Lower lobe of right lung (tissue), 2 donors: ENCODE measurements around the gene RNF141. TPM values are rescaled to one million over a fixed set of nuclear protein-coding genes. Genes with fewer than 3 reads are reported as not detected.

Experiments used
- ATAC-seq, 2 donors: fragments of 200-7000 bp; cut with Tn5 transposase; one replicate each; pipeline ENCODE4 v1.9.1; 2020 to 2022; ENCODE audit warnings: mild to moderate bottlenecking in 2 of 2, moderate library complexity in 2 of 2
- DNase-seq: peaks from one replicate; pipeline ENCODE4 v3.0.0-alpha.2; 2020
- H3K27ac ChIP-seq: fragments of 200-600 bp; one replicate; pipeline ENCODE4 v1.8.0; 2022
- H3K27me3 ChIP-seq: fragments of 200-600 bp; one replicate; pipeline ENCODE4 v1.8.0; 2022; ENCODE audit warnings: low read depth
- H3K36me3 ChIP-seq: fragments of 200-600 bp; one replicate; pipeline ENCODE4 v1.8.0; 2022; ENCODE audit warnings: mild to moderate bottlenecking
- H3K4me1 ChIP-seq: fragments of 200-600 bp; one replicate; pipeline ENCODE4 v1.8.0; 2022
- H3K4me3 ChIP-seq: fragments of 200-600 bp; one replicate; pipeline ENCODE4 v1.8.0; 2022; ENCODE audit warnings: mild to moderate bottlenecking
- H3K9me3 ChIP-seq: fragments of 200-600 bp; one replicate; pipeline ENCODE4 v1.8.0; 2022
- intact Hi-C: fragments of 100-400 bp; cut with DNase I; formaldehyde crosslinking; loops from one replicate; pipeline ENCODE4 v1.11.0; 2022
- total RNA-seq: library from RNA; stranded (reverse); fragmentation: NEBNext Ultra II Directional; extraction: Animal tissue kit (Norgen Biotek cat#: 25700); gene quantifications from one replicate; pipeline ENCODE4 v1.2.1, GENCODE V29; 2021
- TF ChIP-seq, protein P1 (sequence below): fragments of 200-600 bp; IDR thresholded peaks from one replicate; pipeline ENCODE4 v1.8.0; 2022; ENCODE audit warnings: antibody characterized with exemption, mild to moderate bottlenecking
- donor health status: DM: no; HTN: yes; CAD: no; lungs with severe emphysema.

Gene RNF141
- total RNA-seq, 1 donor from 2014 or later, result 55.2 TPM

- H3K36me3 ChIP-seq, result no peaks in the 10 kb centered on the region
- ATAC-seq (no peak), DNase-seq (no peak)
- no peaks in the 10 kb centered on the region for H3K9me3 ChIP-seq
- H3K4me1 ChIP-seq, result peaks cover 9% of the 10 kb centered on the region
- no peaks in the 10 kb centered on the region for H3K27me3 ChIP-seq
- peak overlapping the region; percentile 93 for H3K27ac ChIP-seq
- TF ChIP-seq, protein P1, sequence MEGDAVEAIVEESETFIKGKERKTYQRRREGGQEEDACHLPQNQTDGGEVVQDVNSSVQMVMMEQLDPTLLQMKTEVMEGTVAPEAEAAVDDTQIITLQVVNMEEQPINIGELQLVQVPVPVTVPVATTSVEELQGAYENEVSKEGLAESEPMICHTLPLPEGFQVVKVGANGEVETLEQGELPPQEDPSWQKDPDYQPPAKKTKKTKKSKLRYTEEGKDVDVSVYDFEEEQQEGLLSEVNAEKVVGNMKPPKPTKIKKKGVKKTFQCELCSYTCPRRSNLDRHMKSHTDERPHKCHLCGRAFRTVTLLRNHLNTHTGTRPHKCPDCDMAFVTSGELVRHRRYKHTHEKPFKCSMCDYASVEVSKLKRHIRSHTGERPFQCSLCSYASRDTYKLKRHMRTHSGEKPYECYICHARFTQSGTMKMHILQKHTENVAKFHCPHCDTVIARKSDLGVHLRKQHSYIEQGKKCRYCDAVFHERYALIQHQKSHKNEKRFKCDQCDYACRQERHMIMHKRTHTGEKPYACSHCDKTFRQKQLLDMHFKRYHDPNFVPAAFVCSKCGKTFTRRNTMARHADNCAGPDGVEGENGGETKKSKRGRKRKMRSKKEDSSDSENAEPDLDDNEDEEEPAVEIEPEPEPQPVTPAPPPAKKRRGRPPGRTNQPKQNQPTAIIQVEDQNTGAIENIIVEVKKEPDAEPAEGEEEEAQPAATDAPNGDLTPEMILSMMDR, result no peak
- H3K4me3 ChIP-seq, result peak overlapping the region; percentile 77
- intact Hi-C loops, result no loop called here
These were observed 559 bp upstream of the RNF141 start for GRCh38 chr11:10541561-10541930.

- Histone ChIP-seq H3K4me1 (peaks cover 16% of the 10 kb centered on the region), H3K4me3 (peak overlapping the region; percentile 77), H3K27me3 (no peaks in the 10 kb centered on the region), H3K9me3 (no peaks in the 10 kb centered on the region), H3K27ac (peak overlapping the region; percentile 93), H3K36me3 (no peaks in the 10 kb centered on the region)
- intact Hi-C loops, result no loop called here
- DNase-seq (no peak), ATAC-seq (peak; percentile 77 to 86)
- TF ChIP-seq, protein P1, result no peak
These were observed 457 bp downstream of the RNF141 start for GRCh38 chr11:10540546-10540914.

DNA sequence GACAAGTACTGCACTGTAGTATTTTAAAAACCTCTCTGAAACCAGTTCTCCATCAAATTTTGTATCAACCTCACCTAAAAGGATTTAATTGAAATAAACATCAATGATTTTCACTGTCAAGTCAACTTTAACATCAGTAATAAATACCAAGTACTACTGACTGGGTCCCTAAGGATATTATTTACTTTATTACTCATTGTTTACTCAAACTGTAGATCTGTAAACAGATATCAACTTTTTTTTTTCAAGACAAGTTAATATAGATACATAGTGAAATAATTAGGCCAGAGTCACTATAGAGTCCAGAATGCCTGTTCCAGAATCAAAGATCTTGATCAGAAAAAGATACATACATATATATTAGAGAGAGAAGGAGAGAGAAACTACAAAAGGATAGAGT is 1.6 kb downstream of the RNF141 start:
- Histone ChIP-seq H3K9me3 (no peaks in the 10 kb centered on the region), H3K27ac (no peak overlapping the region), H3K4me3 (no peak overlapping the region), H3K36me3 (no peaks in the 10 kb centered on the region), H3K27me3 (no peaks in the 10 kb centered on the region), H3K4me1 (peaks cover 20% of the 10 kb centered on the region)
- TF ChIP-seq, protein P1, result no peak
- intact Hi-C loops, result no loop called here
- ATAC-seq, result no peak
- DNase-seq, result no peak

- no peak for DNase-seq
- intact Hi-C loops, result no loop called here
- H3K27ac ChIP-seq, result no peak overlapping the region
- H3K27me3 ChIP-seq, result no peaks in the 10 kb centered on the region
- peaks cover 20% of the 10 kb centered on the region for H3K4me1 ChIP-seq
- H3K36me3 ChIP-seq, result no peaks in the 10 kb centered on the region
- TF ChIP-seq, protein P1, result no peak
- ATAC-seq, result no peak
- H3K9me3 ChIP-seq, result no peaks in the 10 kb centered on the region
- no peak overlapping the region for H3K4me3 ChIP-seq
These were observed 2.1 kb downstream of the RNF141 start for GRCh38 chr11:10538924-10539323.

DNA sequence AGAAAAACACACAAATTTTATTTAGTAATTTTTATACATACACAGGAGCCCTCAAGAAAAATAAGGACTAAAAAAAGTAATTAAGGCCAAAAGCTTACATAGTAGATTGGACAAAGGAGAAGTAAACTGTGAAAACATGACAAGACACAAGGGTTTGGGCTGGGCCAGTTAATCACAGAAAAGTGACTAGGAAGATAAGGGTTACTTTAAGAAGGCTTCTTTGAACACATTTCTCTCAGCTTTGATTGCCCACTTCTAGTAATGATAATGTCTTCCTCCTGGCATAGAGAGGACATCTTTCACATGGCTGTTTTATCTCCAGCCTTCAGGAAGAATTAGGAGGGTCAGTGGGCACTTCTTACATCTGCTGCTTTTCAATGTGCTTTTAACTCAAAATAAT is 3.4 kb downstream of the RNF141 start:
- H3K9me3 ChIP-seq, result no peaks in the 10 kb centered on the region
- no peak overlapping the region for H3K27ac ChIP-seq
- no peak overlapping the region for H3K4me3 ChIP-seq
- H3K36me3 ChIP-seq, result peaks cover 12% of the 10 kb centered on the region
- no peak for ATAC-seq
- no peaks in the 10 kb centered on the region for H3K27me3 ChIP-seq
- peaks cover 20% of the 10 kb centered on the region for H3K4me1 ChIP-seq
- TF ChIP-seq, protein P1, result no peak
- intact Hi-C loops, result no loop called here
- no peak for DNase-seq

- intact Hi-C loops, result no loop called here
- DNase-seq (no peak), ATAC-seq (no peak)
- H3K9me3 ChIP-seq, result no peaks in the 10 kb centered on the region
- no peak overlapping the region for H3K27ac ChIP-seq
- H3K36me3 ChIP-seq, result peaks cover 33% of the 10 kb centered on the region
- H3K4me1 ChIP-seq, result peaks cover 11% of the 10 kb centered on the region
- TF ChIP-seq, protein P1, result no peak
- no peaks in the 10 kb centered on the region for H3K27me3 ChIP-seq
- H3K4me3 ChIP-seq, result no peak overlapping the region
These were observed 6.7 kb downstream of the RNF141 start for GRCh38 chr11:10534316-10534715.
